Uterus (tissue), 4 donors: Measurements from ENCODE around the gene USO1. TPM values are rescaled to one million over a fixed set of nuclear protein-coding genes. Genes with fewer than 3 reads are reported as not detected.

Source experiments
- DNase-seq, 2 donors: peaks; one replicate each; pipeline ENCODE4 v3.0.0-alpha.2; 2019 to 2020
- H3K27ac ChIP-seq, 2 donors: fragments of 200-600 bp; sonication (generic); 1 replicate in 1 of 2; 2 replicates in 1 of 2; pipeline ENCODE4 v1.5.1; 2016 to 2018
- H3K27me3 ChIP-seq, 2 donors: fragments of 200-600 bp; sonication (generic); one replicate each; pipeline ENCODE4 v1.5.1; 2018 to 2019; ENCODE audit warnings: control low read depth in 1 of 2
- H3K36me3 ChIP-seq, 2 donors: fragments of 200-600 bp; sonication (generic); one replicate each; pipeline ENCODE4 v1.5.1; 2019; ENCODE audit warnings: control low read depth in 1 of 2
- H3K4me1 ChIP-seq, 2 donors: fragments of 200-600 bp; sonication (generic); one replicate each; pipeline ENCODE4 v1.5.1; 2018 to 2019; ENCODE audit warnings: control low read depth in 1 of 2
- H3K4me3 ChIP-seq, 2 donors: fragments of 200-600 bp; sonication (generic); 1 replicate in 1 of 2; 2 replicates in 1 of 2; pipeline ENCODE4 v1.5.1; 2018 to 2019; ENCODE audit warnings: mild to moderate bottlenecking in 1 of 2
- H3K9me3 ChIP-seq, 2 donors: fragments of 200-600 bp; sonication (generic); one replicate each; pipeline ENCODE4 v1.5.1; 2019; ENCODE audit warnings: control low read depth in 1 of 2
- CTCF ChIP-seq, 4 experiments: fragments of 200-600 bp in 2 of 4; fragments of 450-650 bp in 2 of 4; sonication (generic) in 2 of 4; IDR thresholded peaks; one replicate each; pipeline ENCODE4 v1.5.1; 2016 to 2019; ENCODE audit warnings: antibody characterized with exemption in 4 of 4, mild to moderate bottlenecking in 2 of 4, moderate library complexity in 1 of 4
- POLR2A ChIP-seq, 2 donors: fragments of 450-650 bp; IDR thresholded peaks; one replicate each; pipeline ENCODE4 v1.6.1; 2016; ENCODE audit warnings: antibody characterized with exemption in 2 of 2, mild to moderate bottlenecking in 1 of 2, moderate library complexity in 1 of 2
- intact Hi-C: fragments of 100-400 bp; cut with DNase I; formaldehyde crosslinking; loops from one replicate; pipeline ENCODE4 v1.15.1; 2023; ENCODE audit warnings: low total_unique reads
- total RNA-seq, 4 donors: library from RNA; depleted of rRNA in 3 of 4; stranded (reverse); fragments of >200 nt in 3 of 4; gene quantifications; one replicate each; pipeline versions ENCODE4 v1.1.0 to v1.2.4, GENCODE V29; 2014 to 2023
- donor health status: DM: yes; HTN: yes; CAD: no.

The USO1 gene
- total RNA-seq, 4 donors from 2014 or later, result 20.0 to 127 (median 59.4) TPM

GRCh38 chr4:75834095-75834771 lies 109.9 kb downstream of the USO1 start:
- no peak for DNase-seq
- H3K36me3 ChIP-seq, result no peaks in the 10 kb centered on the region
- H3K4me1 ChIP-seq, result no peaks in the 10 kb centered on the region
- no peaks in the 10 kb centered on the region for H3K9me3 ChIP-seq
- intact Hi-C loops, result no loop called here
- no peak overlapping the region for H3K27ac ChIP-seq
- H3K4me3 ChIP-seq, result no peak overlapping the region
- no peak for TF ChIP-seq POLR2A (IDR thresholded peaks at IDR 0.05)
- no peak for TF ChIP-seq CTCF (IDR thresholded peaks at IDR 0.05)
- H3K27me3 ChIP-seq, result no peaks in the 10 kb centered on the region

- no peak overlapping the region for H3K4me3 ChIP-seq
- no peaks in the 10 kb centered on the region for H3K9me3 ChIP-seq
- H3K27ac ChIP-seq, result no peak overlapping the region
- intact Hi-C loops, result no loop called here
- no peaks in the 10 kb centered on the region for H3K4me1 ChIP-seq
- H3K27me3 ChIP-seq, result no peaks in the 10 kb centered on the region
- DNase-seq, result no peak
- no peak for TF ChIP-seq POLR2A (IDR thresholded peaks at IDR 0.05)
- no peak for TF ChIP-seq CTCF (IDR thresholded peaks at IDR 0.05)
- no peaks in the 10 kb centered on the region for H3K36me3 ChIP-seq
Measured at GRCh38 chr4:75834772-75835154, 110.4 kb downstream of the USO1 start.

- H3K36me3 ChIP-seq, result no peaks in the 10 kb centered on the region
- no peaks in the 10 kb centered on the region for H3K27me3 ChIP-seq
- no peak overlapping the region for H3K4me3 ChIP-seq
- no peak for DNase-seq
- no peak overlapping the region for H3K27ac ChIP-seq
- H3K4me1 ChIP-seq, result no peaks in the 10 kb centered on the region
- intact Hi-C loops, result no loop called here
- H3K9me3 ChIP-seq, result no peaks in the 10 kb centered on the region
- TF ChIP-seq POLR2A (IDR thresholded peaks at IDR 0.05) (no peak), CTCF (IDR thresholded peaks at IDR 0.05) (no peak)
Measured at GRCh38 chr4:75841641-75842520, 117.5 kb downstream of the USO1 start.

GRCh38 chr4:75843596-75843995 lies 119.2 kb downstream of the USO1 start:
- H3K27ac ChIP-seq, result peak overlapping the region; percentile 49 to 51
- DNase-seq, result no peak
- TF ChIP-seq CTCF (IDR thresholded peaks at IDR 0.05) (no peak), POLR2A (IDR thresholded peaks at IDR 0.05) (no peak)
- no peaks in the 10 kb centered on the region for H3K36me3 ChIP-seq
- no peak overlapping the region for H3K4me3 ChIP-seq
- H3K27me3 ChIP-seq, result no peaks in the 10 kb centered on the region
- no peaks in the 10 kb centered on the region for H3K9me3 ChIP-seq
- H3K4me1 ChIP-seq, result no peaks in the 10 kb centered on the region
- intact Hi-C loops, result no loop called here

GRCh38 chr4:75844151-75844662 lies 119.8 kb downstream of the USO1 start:
- no peaks in the 10 kb centered on the region for H3K4me1 ChIP-seq
- H3K27ac ChIP-seq, result peak overlapping the region; percentile 49 to 51
- no peaks in the 10 kb centered on the region for H3K27me3 ChIP-seq
- intact Hi-C loops, result no loop called here
- DNase-seq, result peak; percentile 24 to 39
- H3K4me3 ChIP-seq, result no peak overlapping the region
- TF ChIP-seq CTCF (IDR thresholded peaks at IDR 0.05), result no peak
- TF ChIP-seq POLR2A (IDR thresholded peaks at IDR 0.05), result no peak
- no peaks in the 10 kb centered on the region for H3K36me3 ChIP-seq
- H3K9me3 ChIP-seq, result no peaks in the 10 kb centered on the region
